GM21825 (cell line): Measurements from ENCODE around the gene DCAF16.
"Not testable (repeated sequence)": the region's sequence is repeated elsewhere in the genome, so short reads cannot be mapped to it uniquely, and the experiment has no call there.

Source experiments
- ATAC-seq: cut with Tn5 transposase; IDR thresholded peaks from one replicate; pipeline ENCODE4 v1.9.1; 2021; ENCODE audit warnings: mild to moderate bottlenecking, moderate library complexity; ENCODE audit not compliant: unreplicated experiment

The DCAF16 gene

DNA sequence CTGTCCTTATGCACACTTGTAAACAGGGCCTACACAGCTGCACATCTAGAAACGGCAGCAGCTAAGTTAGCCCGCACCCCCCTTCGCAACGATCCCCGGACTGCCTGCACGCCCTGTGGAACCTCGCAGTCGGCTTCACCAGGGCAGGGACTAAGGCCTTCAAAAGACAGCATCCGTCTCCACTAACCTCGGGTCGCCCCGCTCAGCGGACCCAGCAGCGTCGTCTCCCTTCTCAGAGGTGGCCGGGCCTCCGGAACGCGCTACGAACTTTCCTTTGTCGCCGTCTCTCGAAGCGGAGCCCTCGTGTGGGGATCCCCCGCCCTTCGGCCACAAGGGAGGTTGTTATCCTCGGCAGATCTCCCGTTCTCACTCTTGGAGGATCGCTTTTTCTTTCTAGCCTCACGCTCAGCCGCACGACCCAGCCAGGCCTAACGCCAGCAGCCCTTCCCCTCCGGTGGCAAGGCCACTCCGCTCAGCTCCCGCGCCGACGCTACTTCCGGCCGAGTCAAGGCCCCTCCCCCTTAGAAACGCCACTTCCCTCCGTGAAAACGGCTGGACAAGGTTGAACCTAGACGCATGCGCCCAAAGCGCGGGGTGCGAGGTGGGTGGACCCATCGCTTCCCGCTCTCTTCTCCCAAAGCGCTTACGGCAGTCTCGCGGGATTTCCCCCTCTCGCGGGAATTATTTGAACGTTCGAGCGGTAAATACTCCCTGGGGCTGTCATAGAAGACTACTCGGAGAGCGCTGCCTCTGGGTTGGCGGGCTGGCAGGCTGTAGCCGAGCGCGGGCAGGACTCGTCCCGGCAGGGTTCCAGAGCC is at the start of gene DCAF16, which contains the start of gene NCAPG:
DCAF16 (minus strand) TSS at position 498 of the 818 bp plus-strand sequence. CDS start 6,616 bp downstream, outside the sequence.
NCAPG (plus strand) TSS at position 720 of the 818 bp plus-strand sequence. CDS start 99 bp downstream, outside the sequence.
- ATAC-seq: peak; percentile 89

GRCh38 chr4:17859793-17860406 is 49.3 kb upstream of the DCAF16 start:
- no peak for ATAC-seq

DNA sequence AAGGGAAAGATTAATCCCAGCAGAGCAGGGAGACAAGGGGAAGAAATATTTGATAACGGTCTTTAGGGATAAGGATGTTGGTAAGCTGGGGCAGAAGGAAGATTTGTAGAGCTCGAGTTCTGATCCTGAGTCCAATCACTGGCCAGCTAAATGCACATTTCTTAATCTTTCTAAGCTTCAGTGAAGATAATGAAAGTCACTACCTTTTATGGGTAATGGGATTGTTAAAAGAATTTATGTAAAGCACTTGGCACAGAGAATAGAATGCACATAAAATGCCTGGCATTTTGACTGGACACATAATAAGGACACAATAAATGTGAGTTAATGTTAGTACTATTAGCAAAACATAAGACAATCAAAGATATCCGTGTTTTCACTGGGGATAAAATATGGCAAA is 43.5 kb upstream of the DCAF16 start:
- no peak for ATAC-seq

- no peak for ATAC-seq
These were observed 41.4 kb upstream of the DCAF16 start for GRCh38 chr4:17851959-17852358.

DNA sequence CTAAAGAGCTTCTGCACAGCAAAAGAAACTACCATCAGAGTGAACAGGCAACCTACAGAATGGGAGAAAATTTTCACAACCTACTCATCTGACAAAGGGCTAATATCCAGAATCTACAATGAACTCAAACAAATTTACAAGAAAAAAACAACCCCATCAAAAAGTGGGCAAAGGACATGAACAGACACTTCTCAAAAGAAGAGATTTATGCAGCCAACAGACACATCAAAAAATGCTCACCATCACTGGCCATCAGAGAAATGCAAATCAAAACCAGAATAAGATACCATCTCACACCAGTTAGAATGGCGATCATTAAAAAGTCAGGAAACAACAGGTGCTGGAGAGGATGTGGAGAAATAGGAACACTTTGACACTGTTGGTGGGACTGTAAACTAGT is 39.7 kb upstream of the DCAF16 start:
- ATAC-seq: not testable (repeated sequence)

- ATAC-seq: no peak
These were observed 35.7 kb upstream of the DCAF16 start for GRCh38 chr4:17846266-17846665.

DNA sequence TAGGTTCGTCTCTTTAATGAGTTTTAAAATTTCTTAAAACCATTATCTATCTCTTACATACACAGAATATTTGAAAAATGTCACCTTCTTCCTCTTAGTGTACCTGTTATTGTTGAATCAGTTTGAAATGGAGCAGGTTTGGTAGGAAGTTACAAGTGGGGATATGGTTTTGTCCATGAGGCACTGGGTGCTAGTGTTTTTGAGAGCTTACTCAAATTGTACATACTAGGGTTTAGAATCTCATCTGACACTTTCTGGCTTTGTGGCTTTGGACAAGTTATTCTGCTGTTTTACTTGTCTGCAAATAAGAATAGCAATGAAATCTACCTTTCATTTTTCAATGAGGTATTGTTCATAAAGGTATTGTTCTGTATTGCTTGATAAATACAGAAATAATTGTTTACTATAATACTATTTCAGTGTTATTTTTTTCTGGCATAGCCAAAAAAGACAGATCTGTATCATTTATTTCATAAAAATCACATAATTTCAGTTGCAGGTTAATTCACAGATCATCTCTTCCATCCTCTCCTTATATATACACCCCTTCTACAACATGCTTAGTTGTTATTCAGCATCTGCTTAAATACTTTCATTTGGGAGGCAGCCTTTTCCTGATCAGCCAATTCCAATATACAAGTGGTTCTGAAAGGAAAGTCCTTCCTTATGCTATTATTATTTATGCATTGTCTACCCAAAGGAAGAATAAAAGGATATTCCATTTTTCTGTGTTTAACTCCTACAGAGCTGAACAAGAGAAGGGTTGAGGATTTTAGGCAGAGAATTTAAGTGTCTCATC is 13.5 kb upstream of the DCAF16 start:
- no peak for ATAC-seq

DNA sequence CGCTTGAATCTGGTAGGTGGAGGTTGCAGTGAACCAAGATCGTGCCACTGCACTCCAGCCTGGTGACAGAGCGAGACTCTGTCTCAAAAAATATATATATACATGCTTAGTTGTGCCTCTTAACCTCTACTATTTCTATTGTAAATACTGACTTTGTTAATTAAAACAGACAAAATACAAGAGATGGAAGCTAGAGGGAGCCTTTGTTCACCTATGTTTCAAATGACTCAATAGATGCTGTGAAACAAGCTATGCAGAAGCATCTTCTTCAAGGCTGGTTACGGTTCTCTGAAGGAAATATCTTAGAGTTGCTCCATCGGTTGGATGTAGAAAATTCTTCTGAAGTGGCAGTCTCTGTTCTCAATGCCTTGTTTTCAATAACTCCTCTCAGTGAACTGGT is 6.5 kb upstream of the DCAF16 start:
- peak; percentile 71 for ATAC-seq

GRCh38 chr4:17816142-17816541 is 5.6 kb upstream of the DCAF16 start:
- ATAC-seq: no peak

- no peak for ATAC-seq
These were observed 3.6 kb upstream of the DCAF16 start for GRCh38 chr4:17814140-17814539.

DNA sequence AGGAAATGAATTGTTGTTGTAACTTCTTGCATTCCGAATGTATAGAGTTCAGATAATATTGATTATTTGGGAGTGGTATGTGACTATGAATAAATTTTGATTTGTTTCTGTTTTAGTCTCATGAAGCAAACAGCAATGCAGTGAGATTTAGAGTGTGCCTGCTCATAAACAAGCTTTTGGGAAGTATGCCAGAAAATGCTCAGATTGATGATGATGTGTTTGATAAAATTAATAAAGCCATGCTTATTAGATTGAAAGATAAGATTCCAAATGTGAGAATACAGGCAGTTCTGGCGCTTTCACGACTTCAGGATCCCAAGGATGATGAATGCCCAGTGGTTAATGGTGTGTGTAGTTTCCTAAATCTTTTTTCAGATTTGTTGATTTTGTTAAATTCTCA is 2.2 kb upstream of the DCAF16 start:
- no peak for ATAC-seq

- no peak for ATAC-seq
These were observed 1.6 kb upstream of the DCAF16 start for GRCh38 chr4:17812125-17812524.

GRCh38 chr4:17811078-17811603 is 584 bp upstream of the DCAF16 start:
- ATAC-seq: peak; percentile 29

DNA sequence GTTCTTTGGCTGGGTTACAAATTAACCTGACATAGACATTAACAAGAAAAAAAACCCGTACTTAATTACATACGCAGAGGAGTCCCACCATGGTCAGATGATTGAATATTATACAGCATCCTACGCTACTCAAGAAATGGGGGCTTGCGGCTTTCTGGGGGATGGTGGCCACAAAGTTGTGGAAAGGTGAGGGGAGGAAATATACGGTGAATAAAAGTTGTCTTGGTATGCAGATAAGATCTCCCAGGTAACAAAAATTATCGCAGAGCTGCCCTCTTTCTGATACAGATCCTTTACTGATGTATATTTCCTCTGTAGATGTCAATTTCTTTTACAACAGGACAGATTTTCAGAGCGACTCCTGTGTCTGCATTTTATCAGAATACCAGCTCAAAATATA is 890 bp downstream of the DCAF16 start:
- ATAC-seq: no peak

GRCh38 chr4:17807446-17807845 is 3.1 kb downstream of the DCAF16 start:
- ATAC-seq: no peak

DNA sequence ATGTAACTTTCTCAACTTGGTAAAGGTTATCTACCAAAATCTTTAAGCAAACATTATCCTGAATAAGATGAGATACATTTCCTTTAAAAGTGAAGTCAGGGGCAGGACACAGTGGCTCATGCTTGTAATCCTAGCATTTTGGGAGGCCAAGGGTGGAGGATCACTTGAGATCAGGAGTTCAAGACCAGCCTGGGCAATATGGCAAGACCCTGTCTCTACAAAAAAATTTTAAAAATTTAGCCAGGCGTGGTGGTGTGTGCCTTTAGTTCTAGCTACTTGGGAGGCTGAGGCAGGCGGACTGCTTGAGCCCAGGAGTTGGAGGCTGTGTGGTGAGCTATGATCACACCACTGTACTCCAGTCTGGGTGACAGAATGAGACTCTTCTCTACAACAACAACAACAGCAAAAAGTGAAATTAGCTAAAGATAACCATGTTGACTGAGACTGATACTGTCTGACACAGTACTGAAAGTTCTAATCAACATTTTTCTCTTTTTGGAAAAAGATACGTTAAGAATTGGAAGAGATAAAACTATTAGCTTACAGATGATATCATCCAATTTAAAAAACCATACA is 4.9 kb downstream of the DCAF16 start:
- no peak for ATAC-seq

DNA sequence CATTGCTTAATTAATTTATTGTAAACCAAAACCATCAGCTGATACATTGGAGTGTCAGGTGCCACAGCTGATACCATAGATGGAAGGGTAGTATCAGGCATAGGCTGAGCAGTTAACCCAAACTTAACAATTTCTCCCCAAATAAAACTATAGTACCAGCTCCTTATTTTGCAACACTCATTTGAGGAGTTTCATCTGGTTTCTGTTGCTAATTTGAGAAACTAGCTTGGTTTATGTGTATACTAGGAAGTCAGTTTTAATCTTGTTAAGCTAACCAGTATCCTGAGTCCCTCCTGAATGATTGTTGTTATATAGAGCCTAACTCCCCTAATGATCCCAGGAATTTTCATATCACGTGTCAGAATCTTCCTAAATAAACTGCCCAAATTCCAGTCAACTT is 12.7 kb downstream of the DCAF16 start:
- no peak for ATAC-seq

DNA sequence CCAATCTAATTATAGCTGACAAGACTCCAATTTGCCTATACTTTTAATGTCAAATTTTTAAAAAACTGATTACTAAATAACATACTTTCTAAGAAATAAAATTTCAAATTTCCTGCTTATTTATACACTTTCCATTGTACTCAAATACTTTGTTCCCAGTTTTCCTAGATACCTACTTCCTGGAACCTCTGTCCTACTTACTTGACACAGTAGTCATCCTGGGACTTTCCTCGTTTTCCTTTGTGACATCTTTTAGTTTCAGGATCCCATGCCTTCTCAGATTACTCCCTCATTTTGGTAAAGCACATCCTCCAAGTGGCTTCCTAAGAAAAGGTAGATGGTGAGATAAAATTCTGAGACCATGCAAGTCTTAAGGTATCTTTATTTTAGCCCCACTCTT is 15.8 kb downstream of the DCAF16 start:
- ATAC-seq: no peak

GRCh38 chr4:17788956-17789355 is 21.6 kb downstream of the DCAF16 start:
- ATAC-seq: no peak

- ATAC-seq: no peak
These were observed 23.2 kb downstream of the DCAF16 start for GRCh38 chr4:17787315-17787714.

DNA sequence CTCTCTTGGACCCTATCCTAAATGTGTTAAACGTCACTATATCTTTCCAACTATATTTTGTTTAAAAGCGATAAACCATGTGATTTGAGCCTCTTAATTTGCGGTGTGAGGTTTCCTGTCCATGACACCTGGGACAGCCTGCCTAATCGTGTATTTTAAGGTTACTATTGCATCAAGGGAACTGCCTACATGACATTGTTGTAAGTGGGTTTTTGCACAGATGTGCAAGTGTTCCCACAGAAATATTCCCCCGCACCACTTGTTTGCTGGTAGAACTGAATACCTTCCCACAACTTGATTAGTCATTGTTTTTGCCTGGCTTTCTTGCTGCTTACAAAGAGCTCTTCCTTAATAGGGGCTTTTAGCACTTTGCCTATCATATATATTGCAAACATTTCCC is 24.0 kb downstream of the DCAF16 start:
- ATAC-seq: no peak
